Thoracic aorta (tissue), 2 donors: ENCODE data around the gene LY86. TPM values are rescaled to one million over a fixed set of nuclear protein-coding genes. Genes with fewer than 3 reads are reported as not detected.

Source experiments
- ATAC-seq: fragments of 150-250 bp; one replicate; pipeline ENCODE4 v1.8.0; 2017; ENCODE audit warnings: low read depth; ENCODE audit not compliant: insufficient number of reproducible peaks, low FRiP score
- DNase-seq: peaks from one replicate; pipeline ENCODE4 v3.0.0-alpha.2; 2020; ENCODE audit warnings: low spot score
- H3K27ac ChIP-seq, 2 donors: fragments of 200-600 bp; sonication (generic); 1 replicate in 1 of 2; 2 replicates in 1 of 2; pipeline ENCODE4 v1.5.1; 2016; ENCODE audit warnings: mild to moderate bottlenecking in 2 of 2, moderate library complexity in 2 of 2
- H3K27me3 ChIP-seq: fragments of 200-600 bp; sonication (generic); replicated peaks from 2 replicates; pipeline ENCODE4 v1.6.0; 2016; ENCODE audit warnings: mild to moderate bottlenecking; ENCODE audit not compliant: insufficient read depth
- H3K36me3 ChIP-seq: fragments of 200-600 bp; sonication (generic); one replicate; pipeline ENCODE4 v1.5.1; 2016
- H3K4me1 ChIP-seq, 2 donors: fragments of 200-600 bp; sonication (generic); 1 replicate in 1 of 2; 2 replicates in 1 of 2; pipeline versions ENCODE4 v1.5.1 to v1.6.0; 2016; ENCODE audit warnings: low read depth in 2 of 2, mild to moderate bottlenecking in 1 of 2; ENCODE audit not compliant: control insufficient read depth in 1 of 2
- H3K4me3 ChIP-seq: fragments of 200-600 bp; sonication (generic); 2 replicates; pipeline ENCODE4 v1.5.1; 2016; ENCODE audit warnings: mild to moderate bottlenecking
- H3K9me3 ChIP-seq: fragments of 200-600 bp; sonication (generic); 2 replicates; pipeline ENCODE4 v1.5.1; 2016
- CTCF ChIP-seq: fragments of 200-600 bp; sonication (generic); IDR thresholded peaks from one replicate; pipeline ENCODE4 v1.5.1; 2019; ENCODE audit warnings: antibody characterized with exemption
- total RNA-seq, 2 donors: library from RNA; depleted of rRNA; stranded (reverse); fragments of >200 nt; gene quantifications; one replicate each; pipeline versions ENCODE4 v1.1.0 to v1.2.3, GENCODE V29; 2016

The LY86 gene
- total RNA-seq, 2 donors from 2014 or later, result 4.5 to 6.5 TPM

- ATAC-seq, result no peak
- H3K4me1 ChIP-seq, result no peaks in the 10 kb centered on the region
Observed at GRCh38 chr6:6631053-6631452, 42.5 kb downstream of the LY86 start.

GRCh38 chr6:6631534-6632276, 43.2 kb downstream of the LY86 start:
- Histone ChIP-seq H3K27me3 (no peaks in the 10 kb centered on the region), H3K9me3 (no peaks in the 10 kb centered on the region), H3K27ac (no peak overlapping the region), H3K4me1 (no peaks in the 10 kb centered on the region), H3K4me3 (no peak overlapping the region), H3K36me3 (no peaks in the 10 kb centered on the region)
- DNase-seq, result no peak
- no peak for TF ChIP-seq CTCF
- no peak for ATAC-seq

More at GRCh38 chr6:6631053-6631452, 42.5 kb downstream of the LY86 start:
- no peak for TF ChIP-seq CTCF
- Histone ChIP-seq H3K4me3 (no peak overlapping the region), H3K36me3 (no peaks in the 10 kb centered on the region), H3K27me3 (no peaks in the 10 kb centered on the region), H3K27ac (no peak overlapping the region), H3K9me3 (no peaks in the 10 kb centered on the region)
- no peak for DNase-seq

GRCh38 chr6:6633898-6634734, 45.6 kb downstream of the LY86 start:
- ATAC-seq (no peak), DNase-seq (no peak)
- Histone ChIP-seq H3K4me3 (no peak overlapping the region), H3K27ac (no peak overlapping the region), H3K4me1 (no peaks in the 10 kb centered on the region), H3K9me3 (no peaks in the 10 kb centered on the region), H3K27me3 (no peaks in the 10 kb centered on the region), H3K36me3 (no peaks in the 10 kb centered on the region)
- TF ChIP-seq CTCF, result no peak

- no peaks in the 10 kb centered on the region for H3K36me3 ChIP-seq
- TF ChIP-seq CTCF, result no peak
- DNase-seq, result no peak
- no peak for ATAC-seq
- no peaks in the 10 kb centered on the region for H3K4me1 ChIP-seq
- H3K27me3 ChIP-seq, result no peaks in the 10 kb centered on the region
- H3K27ac ChIP-seq, result no peak overlapping the region
- H3K4me3 ChIP-seq, result no peak overlapping the region
- no peaks in the 10 kb centered on the region for H3K9me3 ChIP-seq
Observed at GRCh38 chr6:6634735-6635075, 46.2 kb downstream of the LY86 start.

GRCh38 chr6:6635291-6635690, 46.8 kb downstream of the LY86 start:
- no peak for ATAC-seq
- H3K27me3 ChIP-seq, result no peaks in the 10 kb centered on the region
- H3K4me1 ChIP-seq, result no peaks in the 10 kb centered on the region

More at GRCh38 chr6:6635291-6635690, 46.8 kb downstream of the LY86 start:
- no peak overlapping the region for H3K27ac ChIP-seq
- no peak for DNase-seq
- H3K36me3 ChIP-seq, result no peaks in the 10 kb centered on the region
- no peak overlapping the region for H3K4me3 ChIP-seq
- H3K9me3 ChIP-seq, result no peaks in the 10 kb centered on the region
- no peak for TF ChIP-seq CTCF
